HG03378 (cell line): Measurements from ENCODE around the gene CYP4B1.
"Not testable (repeated sequence)": the region's sequence is repeated elsewhere in the genome, so short reads cannot be mapped to it uniquely, and the experiment has no call there.

Experiments used
- ATAC-seq: cut with Tn5 transposase; IDR thresholded peaks from one replicate; pipeline ENCODE4 v1.9.1; 2021; ENCODE audit warnings: mild to moderate bottlenecking, moderate library complexity; ENCODE audit not compliant: unreplicated experiment

The CYP4B1 gene

DNA sequence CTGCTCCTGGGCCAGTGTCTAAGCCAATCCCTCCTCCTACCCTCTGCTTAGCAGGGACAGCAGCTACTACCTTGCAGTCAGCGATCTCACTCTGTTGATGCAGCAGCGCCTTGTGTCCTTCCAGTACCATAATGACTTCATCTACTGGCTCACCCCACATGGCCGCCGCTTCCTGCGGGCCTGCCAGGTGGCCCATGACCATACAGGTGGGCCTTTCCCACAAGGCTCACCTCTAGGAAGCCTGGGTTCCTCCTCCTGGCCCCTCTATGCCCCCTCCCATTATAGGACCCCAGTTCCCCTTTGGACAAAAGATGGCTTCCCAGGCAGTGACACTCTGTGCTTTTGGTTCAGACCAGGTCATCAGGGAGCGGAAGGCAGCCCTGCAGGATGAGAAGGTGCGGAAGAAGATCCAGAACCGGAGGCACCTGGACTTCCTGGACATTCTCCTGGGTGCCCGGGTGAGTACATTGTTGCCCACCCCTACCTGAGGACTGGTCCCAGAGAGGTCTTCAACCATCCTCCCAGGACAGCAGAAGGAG is 15.1 kb downstream of the CYP4B1 start:
- no peak for ATAC-seq

DNA sequence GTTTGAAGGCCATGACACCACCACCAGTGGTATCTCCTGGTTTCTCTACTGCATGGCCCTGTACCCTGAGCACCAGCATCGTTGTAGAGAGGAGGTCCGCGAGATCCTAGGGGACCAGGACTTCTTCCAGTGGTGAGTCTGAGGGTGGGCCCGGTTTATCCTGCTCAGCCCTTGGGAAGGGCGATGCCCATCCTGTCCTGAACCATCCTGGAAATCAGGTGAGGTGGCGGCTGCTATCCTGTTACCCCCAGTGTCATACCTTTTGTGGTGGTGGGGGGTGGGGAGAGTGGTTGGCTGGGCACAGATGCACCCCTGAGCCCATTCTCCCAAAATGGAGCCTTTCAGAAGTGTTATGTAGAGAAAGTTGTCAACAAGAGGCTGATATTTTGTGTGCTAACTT is 16.3 kb downstream of the CYP4B1 start:
- no peak for ATAC-seq

DNA sequence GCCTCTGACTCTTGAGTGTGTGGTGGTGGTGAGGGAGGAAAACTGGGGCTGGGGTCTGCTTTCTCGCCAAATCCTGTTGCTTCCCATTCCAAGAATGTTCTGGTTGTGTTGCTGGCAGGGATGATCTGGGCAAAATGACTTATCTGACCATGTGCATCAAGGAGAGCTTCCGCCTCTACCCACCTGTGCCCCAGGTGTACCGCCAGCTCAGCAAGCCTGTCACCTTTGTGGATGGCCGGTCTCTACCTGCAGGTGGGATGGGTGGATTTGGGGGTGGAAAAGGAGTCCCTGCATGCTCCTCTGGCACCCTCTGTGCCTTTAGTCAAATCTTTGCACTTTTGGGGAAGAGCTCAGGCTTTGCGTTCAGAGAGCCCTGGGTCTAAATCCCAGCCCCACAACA is 18.1 kb downstream of the CYP4B1 start:
- ATAC-seq: no peak

DNA sequence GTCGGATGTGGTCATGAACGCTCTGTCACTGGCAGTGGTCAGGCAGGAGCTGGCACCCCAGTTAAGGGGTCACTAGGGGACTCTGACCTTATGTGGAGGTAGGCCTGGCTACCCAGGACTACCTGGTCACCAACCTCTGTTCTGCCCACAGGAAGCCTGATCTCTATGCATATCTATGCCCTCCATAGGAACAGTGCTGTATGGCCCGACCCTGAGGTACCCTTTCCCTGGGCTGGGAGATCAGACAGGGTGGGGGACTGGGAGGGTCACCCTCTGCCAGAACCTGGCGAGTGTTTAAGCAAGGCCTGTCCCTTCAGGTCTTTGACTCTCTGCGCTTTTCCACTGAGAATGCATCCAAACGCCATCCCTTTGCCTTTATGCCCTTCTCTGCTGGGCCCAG is 19.0 kb downstream of the CYP4B1 start:
- ATAC-seq: no peak

DNA sequence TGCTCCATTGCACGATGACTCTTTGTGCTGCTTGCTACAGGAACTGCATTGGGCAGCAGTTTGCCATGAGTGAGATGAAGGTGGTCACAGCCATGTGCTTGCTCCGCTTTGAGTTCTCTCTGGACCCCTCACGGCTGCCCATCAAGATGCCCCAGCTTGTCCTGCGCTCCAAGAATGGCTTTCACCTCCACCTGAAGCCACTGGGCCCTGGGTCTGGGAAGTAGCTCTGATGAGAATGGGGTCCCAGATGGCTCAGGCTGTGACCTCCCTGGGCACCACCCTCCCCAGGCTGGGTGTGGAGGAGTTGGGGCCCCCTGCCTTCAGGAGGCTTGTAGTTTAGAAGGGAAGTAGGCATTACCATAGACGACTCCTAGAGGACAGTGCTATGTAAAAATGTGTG is 19.7 kb downstream of the CYP4B1 start:
- ATAC-seq: no peak

DNA sequence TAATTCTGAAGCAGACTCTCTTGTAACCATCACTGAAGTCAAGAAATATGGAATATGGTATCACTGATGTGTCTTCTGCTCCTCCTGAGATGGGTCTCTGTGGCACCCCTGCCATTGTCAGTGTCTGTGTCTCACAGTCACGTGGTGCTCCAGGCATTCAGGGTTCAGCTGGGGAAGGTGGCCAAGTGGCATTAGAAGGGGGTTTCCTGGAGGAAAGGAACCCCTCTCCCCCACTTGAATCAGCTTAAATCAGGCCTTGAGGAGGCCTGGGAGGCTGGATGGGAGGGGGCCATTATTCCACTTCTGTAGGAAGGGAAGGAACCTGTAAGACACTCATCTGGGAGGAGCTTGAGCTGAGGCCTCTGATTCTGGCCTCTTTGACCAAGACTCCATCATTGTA is 20.5 kb downstream of the CYP4B1 start:
- no peak for ATAC-seq

DNA sequence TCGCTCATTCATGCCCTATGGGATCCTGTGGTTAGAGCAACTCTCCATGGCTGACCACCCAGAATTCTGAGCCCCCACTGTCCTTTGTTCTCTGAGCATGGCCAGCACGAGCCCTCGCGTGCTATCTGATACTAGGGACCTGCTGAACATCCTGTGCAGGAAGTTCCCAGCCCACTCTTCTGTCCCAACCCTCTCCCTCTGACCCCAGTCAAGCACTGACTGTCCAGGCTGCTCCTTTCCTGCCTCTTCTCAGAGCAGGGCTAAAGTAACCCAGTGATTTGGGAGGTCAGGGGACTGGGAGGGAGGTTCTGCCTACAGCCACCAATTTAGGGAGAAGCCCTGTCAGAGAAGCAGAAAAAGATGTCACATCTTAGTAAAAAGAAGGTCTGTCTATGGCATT is 21.2 kb downstream of the CYP4B1 start:
- no peak for ATAC-seq

DNA sequence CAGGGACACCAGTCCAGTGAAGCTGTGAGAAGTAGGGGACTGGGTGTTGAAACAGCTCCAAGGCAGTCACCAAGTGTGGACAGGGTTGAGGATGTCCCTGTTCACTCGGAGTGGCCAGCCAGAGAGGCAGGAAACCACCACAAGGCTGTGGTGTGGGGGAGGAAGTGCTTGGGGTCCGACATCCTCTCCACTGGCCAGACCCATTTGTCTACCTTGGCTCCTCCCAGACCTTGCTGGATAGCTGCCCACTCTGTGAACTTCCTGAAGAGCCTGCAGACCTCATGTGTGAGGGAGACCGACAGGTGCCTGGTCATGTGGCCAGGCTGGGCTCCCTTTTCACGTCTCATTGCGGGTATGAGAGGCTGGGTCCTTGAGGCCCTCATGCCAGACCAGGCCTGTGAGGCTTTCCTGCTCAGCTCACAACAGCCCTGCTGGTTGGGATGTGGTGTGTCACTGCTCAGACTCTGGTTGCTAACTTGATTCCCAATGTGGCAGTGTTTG is 21.8 kb downstream of the CYP4B1 start:
- no peak for ATAC-seq

DNA sequence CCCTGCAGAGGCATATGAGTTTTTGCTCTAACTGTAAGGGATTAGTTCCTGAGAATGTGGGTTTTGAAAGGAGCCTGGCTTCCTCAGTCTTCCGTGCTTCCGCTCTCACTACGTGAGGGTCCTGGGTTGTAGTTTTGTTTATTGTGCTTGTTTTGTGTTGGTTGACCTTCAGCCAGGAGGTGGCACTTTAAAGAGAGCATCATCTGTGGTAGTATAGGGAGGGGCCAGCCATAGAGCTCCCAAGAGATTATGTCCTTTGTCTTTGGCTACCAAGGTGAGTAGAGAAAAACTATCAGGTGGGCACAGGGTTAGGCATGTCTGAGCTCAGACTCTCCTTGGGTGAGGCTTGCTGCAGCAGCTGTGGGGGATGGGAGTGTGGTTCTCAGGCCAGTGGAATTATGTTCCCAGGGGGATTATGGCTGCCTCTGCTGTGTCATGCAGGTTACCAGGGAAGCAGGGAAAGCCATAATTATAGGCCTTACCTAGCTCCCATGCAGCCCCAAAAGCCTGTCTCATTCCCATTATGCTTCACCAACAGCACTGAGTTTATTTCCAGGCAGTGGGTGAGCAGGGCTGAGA is 23.5 kb downstream of the CYP4B1 start:
- no peak for ATAC-seq

DNA sequence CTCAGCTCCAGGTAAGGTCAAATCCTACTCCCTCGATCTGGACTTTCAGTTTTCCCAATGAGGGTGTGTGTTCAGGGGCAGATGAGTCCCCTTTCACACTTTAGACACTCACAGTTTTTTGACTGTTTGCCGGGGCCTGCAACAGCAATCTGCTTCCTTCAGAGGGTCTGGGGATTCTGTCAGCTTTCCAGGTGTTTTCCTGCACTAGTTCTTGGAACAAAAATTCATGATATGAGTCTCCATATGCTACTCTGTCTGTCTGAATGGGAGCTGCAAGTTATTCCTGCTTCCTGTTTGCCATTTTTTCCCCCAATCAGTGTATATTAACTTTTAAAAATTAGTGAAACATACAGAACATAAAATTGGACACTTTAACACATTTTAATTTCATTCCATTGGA is 24.3 kb downstream of the CYP4B1 start:
- no peak for ATAC-seq

DNA sequence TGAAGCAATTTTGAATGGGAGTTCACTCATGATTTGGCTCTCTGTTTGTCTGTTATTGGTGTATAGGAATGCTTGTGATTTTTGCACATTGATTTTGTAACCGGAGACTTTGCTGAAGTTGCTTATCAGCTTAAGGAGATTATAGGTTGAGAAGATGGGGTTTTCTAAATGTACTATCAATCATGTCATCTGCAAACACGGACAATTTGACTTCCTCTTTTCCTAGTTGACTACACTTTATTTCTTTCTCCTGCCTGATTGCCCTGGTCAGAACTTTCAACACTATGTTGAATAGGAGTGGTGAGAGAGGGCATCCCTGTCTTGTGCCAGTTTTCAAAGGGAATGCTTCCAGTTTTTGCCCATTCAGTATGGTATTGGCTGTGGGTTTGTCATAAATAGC is 28.0 kb downstream of the CYP4B1 start:
- not testable (repeated sequence) for ATAC-seq

DNA sequence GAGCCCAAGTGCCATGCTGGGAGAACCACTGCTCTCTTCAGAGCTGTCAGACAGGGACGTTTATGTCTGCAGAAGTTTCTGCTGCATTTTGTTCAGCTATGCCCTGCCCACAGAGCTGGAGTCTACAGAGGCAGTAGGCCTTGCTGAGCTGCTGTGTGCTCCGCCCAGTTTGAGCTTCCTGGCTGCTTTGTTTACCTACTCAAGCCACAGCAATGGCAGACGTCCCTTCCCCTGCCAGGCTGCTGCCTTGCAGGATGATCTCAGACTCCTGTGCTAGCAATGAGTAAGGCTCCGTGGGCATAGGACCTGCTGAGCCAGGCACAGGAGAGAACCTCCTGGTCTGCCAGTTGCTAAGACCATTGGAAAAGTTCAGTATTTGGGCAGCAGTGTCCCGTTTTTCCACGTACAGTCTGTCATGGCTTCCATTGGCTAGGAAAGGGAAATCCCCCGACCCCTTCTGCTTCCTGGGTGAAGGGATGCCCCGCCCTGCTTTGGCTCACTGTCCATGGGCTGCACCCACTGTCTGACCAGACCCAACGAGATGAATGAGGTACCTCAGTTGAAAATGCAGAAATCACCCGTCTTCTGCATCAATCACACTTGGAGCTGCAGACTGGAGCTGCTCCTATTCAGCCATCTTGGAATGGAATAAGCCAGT is 31.9 kb downstream of the CYP4B1 start:
- ATAC-seq: no peak

DNA sequence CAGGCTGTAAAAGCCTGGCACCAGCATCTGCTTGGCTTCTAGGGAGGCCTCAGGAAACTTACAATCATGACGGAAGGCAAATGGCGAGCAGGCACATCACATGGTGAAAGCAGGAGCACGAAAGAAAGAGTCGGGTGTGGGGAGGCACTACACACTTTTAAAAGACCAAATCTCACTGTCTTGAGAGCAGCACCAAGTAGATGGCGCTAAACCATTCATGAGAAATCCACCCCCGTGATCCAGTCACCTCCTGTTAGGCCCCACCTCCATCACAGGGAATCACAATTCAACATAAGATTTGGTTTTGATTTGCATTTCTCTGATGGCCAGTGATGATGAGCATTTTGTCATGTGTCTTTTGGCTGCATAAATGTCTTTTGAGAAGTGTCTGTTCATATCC is 36.6 kb downstream of the CYP4B1 start:
- not testable (repeated sequence) for ATAC-seq

DNA sequence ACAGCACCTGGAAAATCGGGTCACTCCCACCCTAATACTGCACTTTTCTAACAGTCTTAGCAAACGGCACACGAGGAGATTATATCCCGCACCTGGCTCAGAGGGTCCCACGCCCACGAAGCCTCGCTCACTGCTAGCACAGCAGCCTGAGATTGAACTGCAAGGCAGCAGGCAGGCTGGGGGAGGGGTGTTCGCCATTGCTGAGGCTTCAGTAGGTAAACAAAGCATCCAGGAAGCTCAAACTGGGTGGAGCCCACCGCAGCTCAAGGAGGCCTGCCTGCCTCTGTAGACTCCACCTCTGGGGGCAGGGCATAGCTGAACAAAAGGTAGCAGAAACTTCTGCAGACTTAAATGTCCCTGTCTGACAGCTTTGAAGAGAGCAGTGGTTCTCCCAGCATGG is 47.5 kb downstream of the CYP4B1 start:
- ATAC-seq: not testable (repeated sequence)

DNA sequence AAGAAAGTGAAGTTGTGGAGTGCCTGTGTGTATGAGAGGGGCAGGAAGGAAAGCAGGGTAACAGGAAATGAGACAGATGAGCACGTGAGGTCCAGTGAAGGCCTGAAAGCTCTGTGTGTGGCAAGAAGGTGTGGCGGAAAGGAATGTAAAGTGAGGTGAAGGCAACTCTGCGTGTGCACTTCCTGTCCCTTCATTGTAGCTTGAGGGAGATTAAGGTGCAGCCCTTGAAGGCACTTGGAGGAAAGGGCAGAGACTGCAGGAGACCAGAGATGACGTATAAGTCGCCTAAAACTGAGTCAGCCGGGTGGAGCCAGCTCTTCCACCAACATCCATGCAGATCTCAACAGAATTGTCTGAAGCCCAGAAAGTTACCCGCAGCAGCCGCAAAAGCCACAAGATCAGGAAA is 58.8 kb downstream of the CYP4B1 start:
- not testable (repeated sequence) for ATAC-seq

DNA sequence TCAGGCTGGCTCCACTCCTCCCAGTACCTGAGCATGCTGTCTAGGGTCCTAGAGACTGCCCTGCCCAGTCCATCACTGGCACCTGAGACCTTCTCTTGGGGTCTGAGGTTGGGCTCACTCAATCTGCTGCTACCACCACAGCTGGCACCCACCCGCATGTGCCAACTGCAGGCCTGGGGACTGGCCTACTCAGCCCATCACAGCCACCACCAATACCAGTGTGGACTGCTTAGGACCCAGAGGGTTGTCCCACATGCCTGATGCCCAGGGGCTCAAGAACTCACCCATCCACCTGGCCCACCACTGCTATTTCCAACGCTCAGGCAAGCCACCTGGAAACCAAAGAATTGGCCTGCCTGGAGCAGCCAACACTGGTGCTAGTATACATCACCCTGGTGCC is 63.5 kb downstream of the CYP4B1 start:
- ATAC-seq: no peak
